Colon (tissue), 2 donors: ENCODE results near the gene PRSS12.
"Not testable (repeated sequence)": the region's sequence is repeated elsewhere in the genome, so short reads cannot be mapped to it uniquely, and the experiment has no call there.

Experiments
- FAIRE-seq: peaks from 2 replicates; lab custom pipeline; 2012; peaks lifted over from hg19 to GRCh38; lab: Jason Lieb, UNC
- donor health status: control.
- donor health status: control.

The PRSS12 gene

GRCh38 chr4:118352843-118353533, at the start of gene PRSS12:
Gene PRSS12 (minus strand): TSS chr4:118353003. CDS start chr4:118352720, 283 bp downstream.
- no peak for FAIRE-seq

GRCh38 chr4:118400356-118400755, 47.6 kb upstream of the PRSS12 start:
- FAIRE-seq, result no peak

DNA sequence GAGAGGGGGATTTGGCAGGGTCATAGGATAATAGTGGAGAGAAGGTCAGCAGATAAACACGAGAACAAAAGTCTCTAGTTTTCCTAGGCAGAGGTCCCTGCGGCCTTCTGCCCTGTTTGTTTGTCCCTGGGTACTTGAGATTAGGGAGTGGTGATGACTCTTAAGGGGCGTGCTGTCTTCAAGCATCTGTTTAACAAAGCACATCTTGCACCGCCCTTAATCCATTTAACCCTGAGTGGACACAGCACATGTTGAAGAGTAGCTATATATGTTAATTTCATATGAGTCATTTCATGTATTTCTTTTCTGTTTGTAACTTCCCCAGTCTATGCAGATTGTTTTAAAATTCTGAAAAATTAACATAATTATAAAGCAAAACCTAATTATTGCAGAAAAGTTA, 47.1 kb upstream of the PRSS12 start:
- not testable (repeated sequence) for FAIRE-seq

GRCh38 chr4:118398226-118399090, 45.7 kb upstream of the PRSS12 start:
- no peak for FAIRE-seq

- no peak for FAIRE-seq
Measured at GRCh38 chr4:118397623-118397979, 44.8 kb upstream of the PRSS12 start.

DNA sequence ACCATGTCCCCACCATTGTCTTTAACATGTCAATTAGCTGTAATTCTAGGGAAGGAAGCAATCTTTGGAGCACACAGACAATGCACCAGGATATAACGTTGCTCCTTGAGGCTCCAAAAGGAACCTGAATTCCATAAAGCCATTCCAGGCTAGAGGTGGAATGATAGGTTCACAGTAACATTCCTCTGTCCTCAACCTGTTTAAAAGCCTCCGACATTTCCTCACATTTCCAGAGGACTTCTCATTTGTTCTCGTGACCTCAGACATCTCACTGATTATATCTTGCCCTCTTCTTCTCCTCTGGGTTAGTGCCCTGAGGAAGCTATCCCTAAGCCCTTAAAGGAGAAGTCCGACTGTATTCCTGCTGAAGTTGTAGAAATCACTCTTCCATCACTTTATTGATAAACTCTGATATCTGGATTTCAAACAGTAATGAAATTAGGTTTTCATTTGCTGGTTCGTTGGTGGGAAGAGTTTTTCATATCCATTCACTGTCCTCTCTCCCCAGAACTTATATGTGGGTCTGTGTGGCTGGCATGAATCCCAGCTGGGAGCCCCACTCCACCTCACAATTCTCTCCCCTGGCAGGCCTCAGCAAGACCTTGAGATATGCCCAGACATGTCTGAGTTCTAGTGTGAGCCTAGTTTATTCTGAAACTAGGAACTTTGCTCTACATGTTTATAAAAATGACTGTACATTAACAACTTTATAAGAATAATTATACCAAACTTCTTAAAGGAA, 44.2 kb upstream of the PRSS12 start:
- FAIRE-seq, result no peak

DNA sequence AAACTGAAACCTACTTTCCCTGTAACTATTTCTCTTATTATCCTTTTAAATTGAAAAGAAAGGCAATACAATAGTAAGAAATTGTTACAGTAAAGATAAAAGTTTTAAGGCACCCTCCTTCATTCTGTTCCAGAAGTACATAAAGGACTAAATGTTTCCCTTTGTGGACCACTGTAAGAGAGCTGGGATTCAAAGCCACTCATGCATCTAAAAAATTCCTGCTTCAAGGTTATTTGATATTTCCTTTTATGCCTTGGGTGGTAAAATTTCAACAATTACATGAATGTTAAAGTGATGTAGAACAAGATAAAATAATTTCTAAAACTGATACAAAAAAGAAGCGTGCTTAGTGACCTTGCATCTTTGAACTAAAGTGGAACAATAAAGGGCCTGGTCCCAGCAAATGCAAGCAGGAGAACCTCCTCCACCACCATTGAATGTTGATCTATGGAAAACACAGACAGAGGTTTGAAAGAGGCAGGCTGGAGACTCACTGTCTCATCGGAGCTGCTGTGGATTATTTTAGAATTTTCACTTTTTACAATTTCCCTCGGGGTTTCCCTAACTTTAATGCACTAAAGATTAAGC, 42.3 kb upstream of the PRSS12 start:
- no peak for FAIRE-seq

- not testable (repeated sequence) for FAIRE-seq
Measured at GRCh38 chr4:118392509-118392908, 39.7 kb upstream of the PRSS12 start.

DNA sequence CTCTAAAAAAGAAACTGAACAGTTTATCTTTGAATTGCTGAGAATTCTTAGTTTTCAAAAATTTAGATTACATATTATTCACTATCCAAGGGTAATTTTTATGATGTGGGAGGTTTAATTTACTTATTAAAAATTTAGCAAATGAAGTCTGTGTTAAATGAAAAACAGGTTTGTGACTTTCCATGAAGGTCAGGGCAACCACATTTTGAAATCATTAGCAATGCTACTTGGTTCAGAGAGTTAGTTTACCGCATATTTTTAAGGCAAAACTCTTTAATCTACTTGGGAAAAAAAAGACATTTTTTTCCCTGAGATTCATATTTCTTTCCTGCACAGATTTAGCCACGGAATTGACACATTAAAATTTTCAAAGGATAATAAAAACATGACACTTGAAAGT, 37.3 kb upstream of the PRSS12 start:
- FAIRE-seq, result no peak

DNA sequence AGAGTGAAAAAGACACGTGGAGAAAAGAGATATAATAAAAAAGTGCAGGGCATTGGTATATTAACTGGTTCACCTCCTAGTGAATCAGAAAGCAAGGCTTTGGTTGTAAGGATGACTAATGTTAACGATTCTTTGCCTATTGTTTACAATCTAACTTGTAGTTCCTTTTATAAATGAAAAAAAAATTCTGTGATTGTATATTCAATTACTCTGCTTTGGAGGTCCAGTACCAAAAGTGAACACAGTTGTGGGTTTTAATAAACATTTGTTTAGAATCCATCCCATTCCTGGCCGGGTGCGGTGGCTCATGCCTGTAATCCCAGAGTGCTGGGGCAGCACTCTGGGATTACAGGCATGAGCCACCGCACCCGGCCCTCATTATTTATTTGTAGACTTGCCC, 36.9 kb upstream of the PRSS12 start:
- FAIRE-seq, result no peak

DNA sequence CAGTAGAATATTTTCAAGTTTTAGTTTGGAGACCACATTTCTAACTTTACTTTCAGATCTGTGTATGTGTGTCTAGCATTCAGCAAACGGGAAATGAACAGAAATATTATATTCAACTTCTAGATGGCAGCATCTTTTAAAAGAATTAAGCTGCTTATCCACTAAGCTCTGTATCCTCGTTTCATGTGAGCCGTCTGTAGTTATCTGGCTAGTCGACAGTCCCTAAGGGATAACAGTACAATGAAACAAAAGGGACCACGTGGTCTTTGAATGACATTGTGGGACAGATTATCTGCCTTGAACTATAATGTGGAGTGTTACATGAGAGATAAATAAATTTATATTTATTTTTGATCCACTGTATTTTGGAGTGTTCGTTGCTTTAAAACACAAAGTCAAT, 35.8 kb upstream of the PRSS12 start:
- no peak for FAIRE-seq

DNA sequence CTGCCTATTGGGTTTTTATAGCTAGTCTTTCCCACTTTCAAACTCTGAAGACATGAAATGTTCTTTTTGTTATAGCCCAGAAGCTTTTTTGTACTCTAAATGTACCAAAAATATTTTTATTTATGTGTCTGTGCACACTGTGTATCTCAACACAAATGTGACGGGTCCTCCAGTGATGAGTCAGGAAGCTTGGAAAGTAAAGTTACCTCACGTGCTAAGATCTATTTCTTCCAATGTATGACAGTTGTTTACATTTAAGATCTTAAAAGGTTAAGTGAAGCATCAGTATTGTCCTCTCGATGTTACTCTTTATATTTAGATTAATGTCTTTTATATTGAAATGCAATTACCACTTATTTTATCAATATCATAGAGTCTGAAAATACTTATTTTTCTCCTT, 29.1 kb upstream of the PRSS12 start:
- no peak for FAIRE-seq

- FAIRE-seq, result no peak
Measured at GRCh38 chr4:118373614-118374255, 20.9 kb upstream of the PRSS12 start.

DNA sequence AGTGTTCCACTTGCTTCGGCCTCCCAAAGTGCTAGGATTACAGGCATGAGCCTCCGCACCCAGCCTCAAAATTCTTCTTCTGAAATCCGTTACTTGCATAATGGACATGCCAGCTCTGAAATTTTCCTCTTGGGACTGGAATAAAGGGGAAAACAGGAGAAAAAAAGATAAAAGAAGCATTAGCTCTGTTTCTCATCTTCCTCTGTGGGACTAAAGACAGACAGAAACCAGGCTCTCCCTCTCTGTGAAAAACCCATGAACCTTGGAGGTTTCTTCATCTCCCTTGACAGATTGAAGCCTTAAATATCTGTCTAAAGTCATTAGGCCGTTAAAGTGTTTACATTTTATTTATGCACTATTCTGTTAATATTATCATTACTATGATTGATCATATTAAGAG, 19.4 kb upstream of the PRSS12 start:
- FAIRE-seq, result no peak

DNA sequence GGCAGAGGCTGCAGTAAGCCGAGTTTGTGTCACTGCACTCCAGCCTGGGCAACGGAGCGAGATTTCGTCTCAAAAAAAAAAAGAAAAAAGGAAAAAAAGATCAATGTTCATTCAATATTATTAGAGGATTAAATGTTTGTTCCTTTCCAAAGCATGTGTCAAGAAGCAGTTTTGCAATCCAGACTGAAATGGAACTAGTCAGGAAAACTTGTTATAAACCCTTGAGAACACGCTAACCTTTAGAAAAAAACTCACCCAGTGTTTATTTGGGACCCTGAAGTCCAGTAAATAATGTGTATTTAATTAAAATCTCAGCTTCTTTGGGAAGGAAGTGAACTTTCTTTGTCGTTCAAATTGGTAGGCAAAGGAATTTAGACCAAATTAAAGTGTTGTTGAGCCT, 16.4 kb upstream of the PRSS12 start:
- no peak for FAIRE-seq

DNA sequence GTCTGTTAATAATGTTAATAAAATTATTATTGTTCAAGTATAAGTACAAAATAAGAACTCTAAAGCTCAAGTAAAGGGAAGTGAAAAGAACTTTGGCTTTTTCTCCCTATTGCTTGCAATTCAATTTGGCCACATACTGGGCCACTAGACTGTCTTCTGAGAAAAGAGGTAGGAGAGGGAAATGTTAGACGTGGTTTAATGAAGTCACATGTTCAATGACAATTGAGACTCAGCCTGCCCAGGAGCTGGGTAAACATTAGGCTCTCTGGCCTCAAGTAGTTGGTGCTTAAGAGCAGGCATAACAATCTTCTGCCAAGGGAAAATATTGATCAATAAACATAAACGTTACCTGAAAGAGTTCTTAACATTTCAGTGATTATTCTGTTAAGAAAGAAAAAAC, 15.1 kb upstream of the PRSS12 start:
- FAIRE-seq, result no peak

DNA sequence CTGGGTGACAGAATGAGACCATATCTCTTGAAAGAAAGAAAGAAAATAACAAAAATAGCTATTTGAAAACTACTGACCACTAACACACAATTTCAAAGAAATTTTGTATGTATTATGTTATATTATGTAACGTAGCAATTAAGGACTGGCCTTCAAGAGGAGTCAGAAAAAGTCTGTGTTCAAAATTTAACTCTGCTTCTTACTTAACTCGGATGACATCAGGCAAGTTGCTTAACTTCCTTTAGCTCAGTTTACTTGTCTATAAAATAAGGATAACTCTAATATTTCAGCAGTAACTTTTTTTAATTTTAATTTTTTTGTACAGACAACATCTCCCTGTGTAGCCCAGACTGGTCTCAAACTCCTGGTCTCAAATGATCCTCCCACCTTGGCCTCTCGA, 14.6 kb upstream of the PRSS12 start:
- FAIRE-seq, result no peak

DNA sequence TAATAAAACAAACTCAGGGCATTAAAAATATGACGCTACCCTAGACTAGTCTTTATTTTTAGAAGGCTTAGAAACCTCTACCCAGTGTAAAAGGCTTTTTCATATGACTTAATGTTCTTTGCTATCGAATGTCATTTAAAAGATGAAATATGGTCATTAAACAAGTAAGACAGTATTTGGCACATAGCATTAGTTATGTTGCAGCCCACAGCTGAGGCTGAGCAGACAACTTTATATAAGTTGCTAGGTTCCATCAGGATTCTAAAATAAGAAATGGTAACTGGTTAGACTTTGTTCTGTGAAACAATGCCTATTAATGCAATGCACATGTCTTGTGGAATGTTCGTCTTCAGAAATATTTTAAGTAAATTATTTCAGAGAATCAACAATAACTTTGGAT, 10.4 kb upstream of the PRSS12 start:
- FAIRE-seq, result no peak

DNA sequence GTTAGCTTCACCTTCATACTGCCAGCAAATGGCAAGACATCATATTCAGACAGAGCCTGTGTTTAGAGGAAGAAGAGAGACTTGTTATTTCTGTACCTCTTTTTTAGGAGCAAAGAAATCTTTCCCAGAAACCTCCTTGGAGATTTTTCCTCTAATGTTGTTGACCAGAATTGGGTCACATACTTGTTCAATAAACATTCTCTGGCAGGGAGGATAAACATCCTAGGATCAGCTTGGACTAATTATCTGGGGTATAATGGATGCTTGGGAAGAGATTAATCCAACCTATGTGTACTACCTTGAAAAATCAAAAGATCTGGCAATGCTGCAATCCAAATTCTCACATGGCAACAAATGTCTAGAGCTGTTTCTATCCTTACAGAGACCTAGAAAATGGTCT, 8.4 kb upstream of the PRSS12 start:
- no peak for FAIRE-seq

DNA sequence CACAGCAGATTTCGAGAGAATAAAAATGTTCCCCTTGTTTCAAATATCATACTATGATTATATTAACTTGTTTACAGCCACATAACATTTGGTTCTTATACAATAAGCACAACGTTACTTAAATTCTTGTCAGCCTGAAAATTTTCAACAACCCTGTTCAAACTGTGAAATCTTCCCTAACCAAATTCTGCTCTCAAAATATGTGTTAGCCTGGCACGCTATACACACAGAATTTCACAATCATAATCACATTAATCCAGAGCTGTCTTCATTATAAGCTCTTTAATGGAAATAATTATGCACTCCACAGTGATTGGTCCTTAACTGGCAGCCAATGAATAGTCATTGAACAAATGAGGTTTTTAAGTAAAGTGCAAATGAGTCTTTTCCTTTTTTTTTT, 7.3 kb upstream of the PRSS12 start:
- FAIRE-seq, result no peak

DNA sequence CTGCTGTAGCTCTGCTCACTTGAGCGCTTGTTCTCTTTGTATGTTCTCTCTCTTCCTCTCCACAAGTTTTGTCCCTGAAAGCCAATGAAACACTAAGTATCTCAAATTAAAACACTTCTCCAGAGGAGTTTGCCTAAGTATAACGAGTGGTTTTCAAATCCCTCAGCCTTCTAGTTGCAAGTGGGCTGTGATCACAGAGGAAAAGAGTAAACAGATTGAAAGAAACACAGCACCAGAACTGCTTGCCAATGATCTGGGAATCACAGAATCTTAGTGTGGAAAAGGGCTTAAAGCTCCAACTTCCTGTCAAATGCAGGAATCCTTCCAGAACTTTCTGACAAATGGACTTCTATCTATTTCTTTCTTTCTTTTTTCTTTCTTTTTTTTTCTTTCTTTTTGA, 4.8 kb upstream of the PRSS12 start:
- no peak for FAIRE-seq

DNA sequence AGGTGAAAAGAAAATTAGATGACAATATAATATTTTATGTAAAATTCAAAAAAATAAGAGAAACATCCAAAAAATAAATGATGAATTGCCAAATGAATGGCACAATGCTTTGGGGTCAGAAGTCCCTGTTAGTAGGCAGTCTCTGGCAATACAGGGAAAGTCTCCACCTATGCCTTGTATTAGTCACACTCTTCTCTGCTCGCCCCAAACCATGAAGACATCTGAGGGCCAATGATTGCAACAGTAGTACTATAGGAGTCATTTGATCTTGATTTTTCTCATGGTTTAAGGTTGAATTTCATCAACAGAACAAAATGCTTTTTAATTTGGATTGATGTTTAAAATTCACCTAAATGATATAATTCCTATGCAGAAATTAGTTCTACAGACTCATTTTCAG, 3.9 kb upstream of the PRSS12 start:
- FAIRE-seq, result no peak
